ENCODE data around the gene TTR. TPM values are rescaled to one million over a fixed set of nuclear protein-coding genes. Genes with fewer than 3 reads are reported as not detected.

Gene TTR
- total and polyA plus RNA-seq, 2 of the 4 experiments (the other 2 are of a cell fraction), result not detected

GRCh38 chr18:31646332-31647126 lies 54.9 kb downstream of the TTR start:
- H2BK20ac ChIP-seq (ENCODE audit: low read depth, low read length), result no peak overlapping the region
- WGBS, 2 experiments (ENCODE audit: extremely low coverage in 2 of 2, insufficient read length in 1 of 2), result 59% methylated on average over 3 of the region's 7 CpGs; no CpG with 5 or more reads in 1 of the 2 experiments
- H4K20me1 ChIP-seq (ENCODE audit: insufficient read depth, low read length), result no peaks in the 10 kb centered on the region
- H3K4me3 ChIP-seq (ENCODE audit: insufficient read depth, low read depth, low read length), result no peak overlapping the region
- no peak overlapping the region for H4K5ac ChIP-seq (ENCODE audit: low read depth, low read length)
- no peak overlapping the region for H3K4me2 ChIP-seq (ENCODE audit: low read depth, low read length)
- TF ChIP-seq RCOR1 (IDR thresholded peaks at IDR 0.05; ENCODE audit: insufficient replicate concordance, low read length), result no peak
- no peak for TF ChIP-seq RAD21 (IDR thresholded peaks at IDR 0.05; ENCODE audit: low read length)
- no peak for TF ChIP-seq CHD1 (IDR thresholded peaks at IDR 0.05; ENCODE audit: low read depth, low read length)
- no peak for TF ChIP-seq ELK1 (IDR thresholded peaks at IDR 0.05; ENCODE audit: borderline replicate concordance, low read depth, low read length)
- no peak for TF ChIP-seq CEBPB (IDR thresholded peaks at IDR 0.05; ENCODE audit: low read depth, low read length)
- in situ Hi-C loops (cut with MboI; ENCODE audit: low sequenced_read_pairs), result no loop called here
- no peak overlapping the region for H4K91ac ChIP-seq (ENCODE audit: insufficient read depth, low read depth, low read length)
- BruUV-seq (replicated peaks), result no TSS peak
- POLR2A ChIA-PET (ENCODE audit: unreplicated experiment), result no interaction called here
- H3K56ac ChIP-seq (ENCODE audit: extremely low read depth, insufficient read depth, low read length), result no peak overlapping the region
- dilution Hi-C loops (cut with HindIII; ENCODE audit: low sequenced_read_pairs, unreplicated experiment), result no loop called here
- DNase-seq (no peak), ATAC-seq (ENCODE audit: low read depth) (no peak)
- H3K79me1 ChIP-seq (ENCODE audit: low read depth in 1 of 2, low read length in 2 of 2), result no peaks in the 10 kb centered on the region
- H2BK5ac ChIP-seq (ENCODE audit: low read depth, low read length, poor library complexity, severe bottlenecking), result no peak overlapping the region
- H3K18ac ChIP-seq (ENCODE audit: low read depth, low read length), result no peak overlapping the region
- H4K8ac ChIP-seq (ENCODE audit: low read depth in 2 of 2, low read length in 2 of 2), result no peak overlapping the region
- no peaks in the 10 kb centered on the region for H3K9me1 ChIP-seq (ENCODE audit: insufficient read depth, low read length)
- no peak overlapping the region for H2BK120ac ChIP-seq (ENCODE audit: low read depth, low read length)
- no peak overlapping the region for H3K23ac ChIP-seq (ENCODE audit: low read depth, low read length)
- H2AFZ ChIP-seq (replicated peaks; ENCODE audit: low read length, poor library complexity), result no peak overlapping the region
- H3K27me3 ChIP-seq (ENCODE audit: control insufficient read depth, insufficient read depth, low read length), result no peaks in the 10 kb centered on the region
- no peak overlapping the region for H2AK5ac ChIP-seq (ENCODE audit: low read depth, low read length)
- H3K4ac ChIP-seq (ENCODE audit: low read depth, low read length), result no peak overlapping the region
- CTCF ChIA-PET, result no interaction called here
- no peaks in the 10 kb centered on the region for H3K4me1 ChIP-seq (ENCODE audit: control insufficient read depth, insufficient read depth, low read length)
- H2AK9ac ChIP-seq (replicated peaks; ENCODE audit: low read depth, low read length, poor library complexity), result no peak overlapping the region
- H3K9ac ChIP-seq (ENCODE audit: low read depth, low read length), result no peak overlapping the region
- no peak overlapping the region for H3K14ac ChIP-seq (replicated peaks; ENCODE audit: low read depth, low read length)
- H3K27ac ChIP-seq (ENCODE audit: insufficient read depth, low read length), result no peak overlapping the region
- intact Hi-C loops (cut with micrococcal nuclease), result no loop called here
- H2BK15ac ChIP-seq (ENCODE audit: low read depth, low read length), result no peak overlapping the region
- H3K36me3 ChIP-seq (ENCODE audit: control insufficient read depth, insufficient read depth, low read length), result no peaks in the 10 kb centered on the region
- H3K9me3 ChIP-seq (ENCODE audit: control insufficient read depth, insufficient read depth, low read length), result no peaks in the 10 kb centered on the region
